HG02678 (cell line): ENCODE results near the gene CMC2.

ENCODE experiments used
- ATAC-seq: cut with Tn5 transposase; IDR thresholded peaks from one replicate; pipeline ENCODE4 v1.9.1; 2021; ENCODE audit warnings: mild to moderate bottlenecking, moderate library complexity; ENCODE audit not compliant: unreplicated experiment

Gene CMC2

DNA sequence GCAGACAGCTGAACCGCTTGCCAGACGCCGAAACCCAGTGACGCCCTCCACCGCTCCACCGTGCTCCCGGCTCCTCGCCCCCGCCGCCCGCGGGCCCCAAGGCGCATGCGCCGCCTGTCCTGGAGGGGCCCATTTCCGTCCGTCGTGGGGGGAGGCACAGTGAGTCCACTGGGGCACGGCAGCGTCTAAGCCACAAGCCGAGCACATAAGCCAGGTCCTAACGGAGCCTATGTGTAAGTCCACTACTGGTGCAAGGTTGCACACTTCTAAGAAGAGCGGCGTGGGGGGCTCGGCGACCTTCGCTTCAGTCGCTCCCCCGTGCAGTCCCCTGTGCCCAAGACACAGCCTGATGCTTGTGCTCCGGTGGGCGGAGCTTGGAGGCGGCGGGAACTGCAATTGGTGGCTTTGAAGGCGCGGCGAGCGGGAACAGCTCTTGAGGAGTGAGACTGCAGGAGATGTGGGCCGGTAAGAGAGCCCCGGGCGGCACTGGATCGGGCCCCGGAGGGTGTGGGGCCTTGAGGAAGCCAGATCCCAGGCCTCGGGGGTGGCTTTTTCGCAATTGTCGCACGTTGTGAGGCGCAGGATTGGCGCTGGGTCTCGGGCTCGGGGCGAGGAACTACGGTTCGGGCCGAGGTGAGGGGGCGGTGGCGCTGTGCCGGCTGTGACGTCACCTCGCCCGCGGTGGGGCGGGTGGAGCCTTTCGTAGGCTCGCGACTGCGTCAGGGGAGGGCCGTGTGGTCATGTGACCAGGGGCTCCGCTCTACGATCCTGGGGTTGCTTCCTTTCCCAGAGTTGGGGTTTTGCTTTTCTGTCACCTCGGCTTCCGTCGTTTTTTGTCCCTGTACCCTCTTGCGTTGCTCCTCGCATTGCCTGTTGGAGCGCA, at the start of gene CMC2, which contains the start of gene CENPN:
TSS of gene CMC2 (minus strand) at position 73 of the 883 bp plus-strand sequence. CDS start 9,491 bp downstream, outside the sequence.
TSS of gene CENPN (plus strand) at position 402 of the 883 bp plus-strand sequence. CDS start 4,726 bp downstream, outside the sequence.
- ATAC-seq, result peak; percentile 81

DNA sequence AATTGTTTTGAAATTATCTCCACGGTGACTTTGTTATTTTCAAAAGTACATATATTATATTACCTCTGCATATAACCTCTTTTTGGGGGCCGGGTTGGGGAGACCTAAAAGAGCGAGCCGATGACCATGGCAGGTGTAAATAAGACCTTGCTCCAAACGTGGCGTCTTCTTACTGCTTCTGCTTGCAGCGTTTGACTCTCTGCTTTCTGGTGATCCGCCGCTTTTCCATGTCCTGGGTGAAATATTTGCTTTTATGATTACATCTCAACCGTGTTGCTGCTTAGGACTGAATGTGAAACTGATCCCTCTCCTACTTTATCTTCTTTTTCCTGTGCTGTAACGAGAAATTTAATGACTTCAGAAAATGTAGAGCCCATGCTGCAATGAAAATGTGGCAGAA, 47.1 kb upstream of the CMC2 start:
- no peak for ATAC-seq

DNA sequence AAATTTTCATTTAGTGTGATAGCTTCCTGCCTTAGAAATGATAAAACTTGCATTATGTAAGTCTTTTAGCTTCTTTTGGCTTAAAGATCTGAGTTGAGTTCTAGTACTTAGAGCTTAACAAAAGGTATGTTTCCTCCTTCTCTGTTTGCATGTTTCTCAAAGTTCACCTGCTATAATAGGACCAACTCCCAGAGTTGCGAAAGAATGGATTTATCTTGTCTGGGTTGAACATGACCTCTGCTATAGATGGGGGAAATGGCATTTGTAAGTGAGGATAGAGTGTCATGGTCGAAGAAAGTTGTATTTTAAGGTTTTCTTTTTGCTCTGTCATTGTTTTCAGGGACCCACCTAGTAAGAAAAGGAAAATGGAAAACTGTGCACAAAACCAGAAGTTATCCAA, 36.1 kb upstream of the CMC2 start:
- no peak for ATAC-seq

DNA sequence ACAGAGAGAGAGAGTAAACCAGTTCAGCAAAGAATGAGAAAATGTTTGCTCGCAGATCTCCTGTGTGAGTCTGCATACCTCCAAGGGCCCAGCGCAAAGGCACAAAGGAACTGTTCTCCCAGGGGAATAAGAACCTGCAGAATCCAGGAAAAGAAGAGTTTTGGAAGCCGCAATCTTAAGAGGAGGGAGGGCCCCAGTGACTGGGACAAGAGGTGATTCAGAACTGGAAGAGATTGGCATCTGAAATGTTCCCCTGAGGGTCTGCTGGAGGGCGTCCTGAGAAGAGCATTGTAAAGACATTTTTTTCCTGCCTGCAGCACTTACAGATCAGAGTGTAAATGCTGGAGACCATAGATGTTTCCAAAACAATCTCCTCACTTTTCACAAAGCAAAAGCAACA, 35.0 kb upstream of the CMC2 start:
- no peak for ATAC-seq

DNA sequence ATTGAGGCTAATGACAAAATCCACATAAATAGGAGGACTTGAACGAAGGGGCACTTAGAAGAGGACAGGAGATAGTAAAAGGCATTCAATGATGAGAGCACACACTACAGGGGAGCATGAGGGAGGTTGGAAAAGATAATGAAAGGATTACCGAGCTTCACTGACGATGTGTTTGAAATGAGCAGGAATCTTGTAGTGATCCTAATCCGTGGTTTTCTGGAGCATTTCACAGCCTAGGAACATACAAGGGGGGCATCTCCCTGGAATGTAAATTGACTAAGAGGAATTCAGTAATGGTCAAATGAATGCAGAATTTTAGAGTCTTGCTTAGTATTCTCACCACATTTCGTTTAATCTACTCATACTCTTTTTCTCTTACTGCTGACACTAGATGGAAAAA, 34.2 kb upstream of the CMC2 start:
- ATAC-seq, result no peak

DNA sequence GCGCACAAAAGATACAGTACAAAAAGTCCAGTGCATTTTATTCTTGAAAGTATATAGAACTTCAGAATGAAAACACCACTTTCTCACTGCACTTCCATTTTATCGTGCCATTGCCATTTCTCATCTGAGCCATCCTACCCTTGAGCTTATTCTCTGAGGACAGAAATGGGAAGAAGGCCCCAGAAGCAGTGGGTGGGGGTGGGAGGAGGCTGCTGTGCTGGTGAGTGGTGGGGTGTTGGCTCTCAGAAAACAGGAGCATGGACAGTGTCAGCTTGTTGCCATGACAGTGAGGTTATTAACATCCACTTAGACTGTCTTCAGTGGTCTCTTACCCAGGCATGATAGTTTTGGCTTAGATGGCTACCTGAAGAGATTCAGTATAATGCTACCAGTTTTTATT, 33.4 kb upstream of the CMC2 start:
- ATAC-seq, result no peak

DNA sequence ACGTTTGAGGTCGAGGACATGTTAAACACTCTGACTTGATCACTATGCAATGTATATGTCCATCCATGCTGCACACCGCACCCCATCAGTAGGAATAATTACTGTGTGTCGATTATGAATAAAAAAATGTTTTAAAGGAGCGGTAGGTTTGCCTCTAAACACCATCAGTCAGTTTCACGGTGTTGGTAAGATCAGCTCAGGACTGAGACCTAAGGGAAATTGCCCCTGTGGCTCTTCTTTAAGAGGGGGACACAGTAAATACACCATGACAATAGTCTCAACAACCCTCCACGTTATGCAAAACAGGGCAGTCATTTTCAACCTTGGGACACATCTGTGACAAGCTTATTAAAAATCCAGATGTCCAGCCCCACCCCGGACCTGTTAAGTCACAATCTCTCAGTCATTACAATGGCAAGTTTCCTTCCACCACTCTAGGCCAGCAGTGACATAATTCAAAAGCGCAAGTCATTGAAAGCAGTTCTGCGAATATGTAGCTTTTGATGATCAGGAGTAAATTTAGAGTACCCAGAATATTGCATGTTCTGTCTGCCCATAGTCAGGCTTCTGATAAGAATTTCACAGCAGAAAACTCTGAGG, 30.2 kb upstream of the CMC2 start:
- no peak for ATAC-seq

DNA sequence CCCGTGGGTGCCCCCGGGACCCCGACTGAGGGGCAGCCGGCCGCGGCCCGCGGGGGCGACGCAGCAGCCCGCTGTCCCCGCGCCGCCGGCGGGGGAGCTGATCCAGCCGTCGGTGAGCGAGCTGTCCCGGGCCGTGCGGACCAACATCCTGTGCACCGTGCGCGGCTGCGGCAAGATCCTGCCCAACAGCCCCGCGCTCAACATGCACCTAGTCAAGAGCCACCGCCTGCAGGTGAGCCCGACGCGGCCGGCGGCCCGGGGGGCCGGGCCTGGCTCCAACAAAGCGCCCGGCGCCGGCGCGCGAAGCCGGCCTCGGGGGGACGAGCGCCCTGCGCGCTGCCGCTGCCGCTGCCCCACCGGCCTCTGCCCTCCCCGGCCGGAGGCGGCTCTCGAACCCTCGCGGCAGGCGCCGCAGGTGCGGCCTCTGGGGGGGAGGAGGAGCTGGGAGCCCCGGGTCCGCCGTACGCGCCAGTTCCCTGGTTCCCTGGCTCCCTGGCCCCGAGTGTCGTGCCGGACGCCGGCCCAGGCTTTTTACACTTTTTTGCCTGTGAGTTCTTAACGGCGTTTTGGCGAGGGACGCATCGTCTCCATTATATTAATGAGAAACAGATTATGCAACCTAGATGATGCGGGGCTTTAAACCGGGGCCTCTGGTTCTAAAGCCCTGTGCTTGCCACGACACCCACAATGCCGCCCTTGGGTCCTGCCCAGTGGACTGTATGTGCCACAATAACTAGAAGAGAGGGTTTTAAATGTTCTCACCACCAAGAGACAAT, 29.5 kb upstream of the CMC2 start:
- peak; percentile 53 for ATAC-seq

DNA sequence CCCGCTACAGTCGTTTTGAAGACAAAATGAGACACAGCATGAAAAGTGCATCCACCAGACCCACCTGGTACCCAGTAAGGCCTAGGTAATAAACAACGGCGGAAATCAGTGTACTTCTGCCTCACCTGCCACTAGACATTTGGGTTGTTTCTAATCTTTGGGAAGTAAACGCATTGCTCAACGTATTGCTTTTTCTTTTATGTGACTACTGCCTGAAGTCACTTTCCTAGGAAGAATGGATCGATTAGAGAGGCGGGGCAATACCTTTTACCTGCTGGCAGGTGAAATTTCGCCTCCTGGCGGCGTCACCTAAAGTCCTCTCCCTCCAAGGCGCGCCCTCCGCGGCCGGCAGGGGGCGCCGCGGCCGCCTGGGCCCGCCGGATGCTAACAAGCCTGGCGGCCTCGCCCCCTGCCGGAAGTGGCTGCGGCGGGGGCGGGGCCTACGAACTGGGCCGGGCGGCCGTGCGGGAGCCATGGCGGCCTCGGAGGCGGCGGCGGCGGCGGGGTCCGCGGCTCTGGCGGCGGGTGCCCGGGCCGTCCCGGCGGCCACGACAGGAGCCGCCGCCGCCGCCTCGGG, 28.8 kb upstream of the CMC2 start, which contains the start of gene ATMIN:
TSS of gene ATMIN (plus strand) at position 445 of the 577 bp plus-strand sequence. CDS start at position 474, 29 bp downstream.
- peak; percentile 92 for ATAC-seq

DNA sequence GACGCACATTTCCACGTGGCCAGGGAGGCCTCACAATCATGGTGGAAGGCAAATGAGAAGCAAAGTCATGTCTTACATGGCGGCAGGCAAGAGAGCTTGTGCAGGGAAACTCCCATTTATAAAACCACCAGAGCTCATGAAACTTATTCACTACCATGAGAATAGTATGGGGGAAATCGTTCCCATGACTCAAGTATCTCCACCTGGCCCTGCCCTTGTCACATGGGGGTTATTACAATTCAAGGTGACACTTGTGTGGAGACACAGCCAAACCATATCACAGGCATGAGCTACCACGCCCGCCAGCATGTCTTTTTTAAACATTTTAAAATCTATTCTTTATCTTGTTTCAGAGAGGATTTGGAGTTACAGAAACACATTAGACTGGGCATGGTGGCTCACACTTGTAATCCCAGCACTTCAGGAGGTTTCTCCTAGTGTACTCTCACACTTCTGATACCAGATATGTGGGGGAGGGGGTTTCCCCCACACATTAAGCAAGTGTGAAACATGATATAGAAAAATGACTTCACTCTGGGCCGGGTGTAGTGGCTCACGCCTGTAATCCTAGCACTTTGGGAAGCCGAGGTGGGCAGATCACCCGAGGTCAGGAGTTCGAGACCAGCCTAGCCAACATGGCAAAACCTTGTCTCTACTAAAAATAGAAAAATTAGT, 23.4 kb upstream of the CMC2 start:
- ATAC-seq, result no peak

DNA sequence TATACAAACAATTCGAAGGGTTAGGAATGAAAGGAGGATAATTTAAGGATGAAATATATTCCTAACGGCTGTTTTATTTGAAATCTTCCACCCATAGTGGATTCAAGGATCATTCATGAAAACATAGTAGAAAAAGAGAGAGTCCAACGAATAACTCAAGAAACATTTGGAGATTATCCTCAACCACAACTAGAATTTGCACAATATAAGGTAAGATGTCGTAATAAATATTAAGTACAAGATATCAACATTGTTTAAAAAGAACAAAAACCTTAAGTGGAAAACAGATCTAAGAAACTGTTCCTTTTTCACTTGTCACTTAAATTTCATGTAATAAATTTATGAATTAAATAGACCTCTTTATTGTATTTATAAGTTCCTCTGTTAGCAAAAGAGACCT, 19.7 kb upstream of the CMC2 start:
- ATAC-seq, result no peak

DNA sequence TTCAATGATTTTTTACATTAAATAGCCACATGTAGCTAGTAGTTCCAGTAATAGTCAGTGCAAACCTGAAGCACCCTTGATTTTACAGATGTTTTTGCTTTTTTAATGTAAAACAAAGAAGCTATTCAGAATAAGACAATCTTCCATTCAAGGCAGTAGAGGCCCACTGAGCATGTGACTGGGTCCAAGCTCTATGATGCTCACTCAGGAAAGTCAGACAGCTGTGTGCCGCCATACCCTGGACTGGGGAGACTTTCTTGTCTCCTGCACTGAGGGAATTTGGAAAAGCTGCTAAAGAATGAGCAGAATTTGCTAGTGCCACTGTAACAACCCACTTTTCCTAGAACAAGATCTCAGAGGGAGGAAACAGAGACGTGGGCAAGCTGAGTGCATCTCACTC, 11.8 kb upstream of the CMC2 start:
- no peak for ATAC-seq

DNA sequence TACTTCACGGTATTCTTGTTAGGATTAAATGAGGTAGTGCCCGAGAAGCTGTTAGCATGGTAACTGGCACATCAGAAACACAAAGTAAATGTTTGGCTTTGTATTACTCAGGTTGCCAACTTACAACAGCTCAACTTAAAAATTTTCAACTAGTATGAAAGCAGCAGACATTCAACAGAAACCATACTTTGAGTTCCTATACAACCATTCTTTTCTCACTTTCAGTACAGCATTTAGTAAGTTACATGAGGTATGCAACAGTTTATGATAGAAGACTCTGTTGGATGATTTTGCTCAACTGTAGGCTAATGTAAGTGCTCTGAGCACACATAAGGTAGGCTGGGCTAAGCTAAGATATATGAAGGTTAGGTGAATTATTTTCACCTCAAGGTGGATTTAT, 8.0 kb upstream of the CMC2 start:
- ATAC-seq, result no peak

DNA sequence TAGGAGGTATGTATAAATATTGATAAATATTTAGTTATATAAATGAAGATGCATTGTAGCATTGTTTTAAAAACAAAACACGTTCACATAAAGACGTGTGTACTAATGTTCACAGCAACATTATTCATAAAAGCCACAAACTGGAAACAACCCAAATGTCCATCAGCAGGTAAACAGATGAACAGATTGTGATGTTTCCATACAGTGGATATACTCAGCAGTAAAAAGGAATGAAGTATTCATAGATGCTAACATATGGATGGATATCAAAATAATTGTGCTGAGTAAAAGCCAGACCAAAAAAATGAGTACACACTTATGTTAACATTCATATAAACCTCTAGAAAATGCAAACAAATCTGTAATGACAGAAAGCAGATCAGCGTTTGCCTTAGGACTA, 6.3 kb upstream of the CMC2 start:
- ATAC-seq, result no peak

DNA sequence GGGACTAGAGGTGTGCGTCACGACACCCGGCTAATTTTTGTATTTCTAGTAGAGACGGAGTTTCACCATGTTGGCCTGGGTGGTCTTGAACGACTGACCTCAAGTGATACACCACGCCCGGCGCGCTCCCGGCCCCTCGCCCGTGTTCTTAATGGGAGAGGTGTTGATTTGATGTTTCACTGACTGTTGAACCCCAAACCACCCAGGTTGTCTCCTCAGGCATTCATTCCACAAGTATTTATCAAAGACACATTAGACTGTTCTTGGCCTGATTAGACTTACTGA, 1.8 kb upstream of the CMC2 start:
- no peak for ATAC-seq

DNA sequence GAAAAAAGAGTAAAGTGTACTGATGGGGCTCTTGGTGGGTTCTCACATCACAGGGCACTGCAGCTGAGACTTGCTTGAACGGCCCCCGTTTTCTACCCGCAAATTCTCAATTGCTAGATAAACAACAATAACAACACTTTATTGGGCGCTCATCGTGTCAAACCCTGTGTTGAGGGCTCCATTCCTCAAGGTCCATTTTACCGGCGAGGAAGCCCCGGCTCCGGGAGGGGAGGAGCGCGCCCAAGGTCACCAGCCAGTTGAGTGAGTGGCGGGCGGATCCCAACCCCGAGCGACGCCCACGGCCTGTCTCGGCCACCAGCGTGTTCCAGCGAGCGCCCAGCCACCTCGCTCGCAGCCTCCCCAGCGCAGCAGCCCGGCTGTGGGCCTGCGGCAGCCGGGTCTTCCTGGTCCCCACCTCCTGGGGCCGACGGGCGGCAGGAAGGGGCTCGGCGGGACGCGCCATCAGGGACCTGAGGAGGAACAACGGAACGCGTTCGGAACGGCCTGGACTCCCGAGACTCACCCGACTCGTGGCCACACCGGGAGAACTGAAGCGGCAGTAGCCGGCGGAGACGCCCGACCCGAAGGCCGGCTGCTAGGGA, 373 bp downstream of the CMC2 start:
- peak; percentile 27 for ATAC-seq

DNA sequence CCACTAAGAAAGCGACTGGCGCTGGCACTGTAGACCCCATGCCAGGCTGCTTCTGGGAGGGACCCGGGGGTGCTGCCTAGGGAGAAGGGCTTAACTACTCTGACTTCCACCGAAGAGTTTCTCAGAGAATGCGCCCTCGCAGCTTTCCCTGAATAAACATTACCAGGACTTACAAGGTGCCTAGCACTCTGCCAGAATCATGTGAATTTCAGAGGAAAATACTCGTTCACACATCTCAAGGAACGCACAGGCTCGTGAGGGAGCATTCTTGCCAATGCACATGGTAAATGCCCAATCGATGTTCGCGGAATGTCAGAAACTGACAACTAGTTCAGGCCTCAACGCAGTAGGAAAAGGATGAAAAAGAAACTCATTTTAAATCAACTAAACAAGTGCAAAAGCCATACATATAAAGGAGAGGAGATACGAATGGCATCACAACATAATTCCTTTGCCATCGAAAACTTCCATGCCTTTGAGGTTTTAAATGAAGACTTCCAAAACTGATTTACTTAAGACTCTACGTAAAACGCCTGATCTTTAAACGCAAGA, 999 bp downstream of the CMC2 start:
- ATAC-seq, result no peak

DNA sequence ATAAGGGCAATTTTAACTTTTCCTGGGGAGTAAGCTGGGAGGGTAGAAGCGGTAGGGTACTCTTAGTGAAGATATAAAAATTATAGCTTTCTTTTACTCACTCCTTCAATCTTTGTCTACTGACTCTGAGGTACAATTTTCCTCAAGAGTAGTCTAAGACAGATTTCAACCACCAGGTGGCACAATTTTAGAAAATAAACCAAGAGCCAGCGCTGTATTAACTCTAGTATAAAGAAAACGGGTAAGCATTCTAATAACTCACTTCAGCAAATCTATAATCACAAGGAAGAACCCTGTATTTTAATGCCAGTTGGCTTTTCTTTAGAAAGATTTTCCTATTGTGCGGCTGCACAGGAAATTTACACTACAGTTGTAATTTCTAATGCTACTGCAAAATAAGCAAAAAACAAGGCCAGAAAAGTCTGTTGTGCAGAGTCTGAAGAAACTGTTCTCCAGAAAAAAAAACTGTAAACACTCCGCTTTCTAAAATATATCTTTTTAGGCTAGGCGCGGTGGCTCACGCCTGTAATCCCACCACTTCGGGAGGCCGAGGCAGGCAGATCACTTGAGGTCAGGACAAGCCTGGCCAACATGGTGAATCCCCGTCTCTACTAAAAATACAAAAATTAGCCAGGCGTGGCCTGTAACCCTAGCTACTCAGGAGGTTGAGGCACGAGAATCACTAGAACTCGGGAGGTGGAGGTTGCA, 1.9 kb downstream of the CMC2 start:
- no peak for ATAC-seq
